Right lobe of liver (tissue), 6 donors: ENCODE data around the gene SV2B. TPM values are rescaled to one million over a fixed set of nuclear protein-coding genes. Genes with fewer than 3 reads are reported as not detected.

Experiments
- ATAC-seq, 4 donors: fragments of 200-7000 bp; cut with Tn5 transposase; one replicate each; pipeline ENCODE4 v1.9.1; 2020; ENCODE audit warnings: mild to moderate bottlenecking in 4 of 4, moderate library complexity in 4 of 4
- DNase-seq, 3 donors: peaks; one replicate each; pipeline ENCODE4 v3.0.0-alpha.2; 2020
- H3K27ac ChIP-seq, 3 donors: fragments of 200-600 bp; one replicate each; pipeline ENCODE4 v1.8.0; 2022
- H3K27me3 ChIP-seq, 2 donors: fragments of 200-600 bp; one replicate each; pipeline ENCODE4 v1.8.0; 2022
- H3K36me3 ChIP-seq, 4 donors: fragments of 200-600 bp; sonication (generic) in 1 of 4; one replicate each; pipeline versions ENCODE4 v1.5.1 to v1.8.0; 2017 to 2022; ENCODE audit warnings: control low read depth in 1 of 4
- H3K4me1 ChIP-seq, 4 donors: fragments of 200-600 bp; sonication (generic) in 1 of 4; one replicate each; pipeline versions ENCODE4 v1.5.1 to v1.8.0; 2017 to 2022; ENCODE audit warnings: control low read depth in 1 of 4
- H3K4me3 ChIP-seq, 3 donors: fragments of 200-600 bp; one replicate each; pipeline ENCODE4 v1.8.0; 2022
- H3K9me3 ChIP-seq, 4 donors: fragments of 200-600 bp; sonication (generic) in 1 of 4; one replicate each; pipeline versions ENCODE4 v1.5.1 to v1.8.0; 2017 to 2022; ENCODE audit warnings: control low read depth in 1 of 4
- POLR2A ChIP-seq: fragments of 450-650 bp; IDR thresholded peaks from one replicate; pipeline ENCODE4 v1.6.1; 2017; ENCODE audit warnings: antibody characterized with exemption, mild to moderate bottlenecking
- WGBS: methylation state at CpG from one replicate; pipeline ENCODE4 v1.1.6; 2018; ENCODE audit warnings: low coverage, low lambda C conversion rate; ENCODE audit not compliant: insufficient coverage; ENCODE audit errors: missing lambda C conversion rate; 5-methylcytosine and 5-hydroxymethylcytosine counted together
- intact Hi-C, 2 donors: fragments of 100-400 bp; cut with DNase I; formaldehyde crosslinking; loops; one replicate each; pipeline versions ENCODE4 v1.11.2 to v1.14.1; 2022
- total RNA-seq, 6 experiments: library from RNA; depleted of rRNA in 2 of 6; stranded (reverse); fragments of >200 nt in 2 of 6; fragmentation: NEBNext Ultra II Directional in 3 of 6; extraction: Animal tissue kit (Norgen Biotek cat#: 25700) in 3 of 6; gene quantifications; one replicate each; pipeline versions ENCODE4 v1.1.0 to v1.2.4, GENCODE V29; 2016 to 2023
- TF ChIP-seq, protein P1 (sequence below), 4 donors: fragments of 200-600 bp in 3 of 4; fragments of 450-650 bp in 1 of 4; IDR thresholded peaks; one replicate each; pipeline versions ENCODE4 v1.5.1 to v1.8.0; 2016 to 2022; ENCODE audit warnings: antibody characterized with exemption in 4 of 4, mild to moderate bottlenecking in 2 of 4
- donor health status: DM: no; HTN: yes; CAD: no.
- donor health status: DM: no; HTN: no; CAD: no.
- donor health status: DM: no; HTN: no; CAD: no.
- donor health status: DM: no; HTN: yes; CAD: no.
- donor health status: DM: no; HTN: yes; CAD: no.

SV2B gene
- total RNA-seq, 6 experiments from 2014 or later = 0.06 to 0.81 (median 0.18) TPM; not detected in 1

GRCh38 chr15:91055548-91056331, 44.3 kb upstream of the SV2B start:
- H3K9me3 ChIP-seq = no peaks in the 10 kb centered on the region
- 29% methylated on average over 11 of the region's 11 CpGs for WGBS
- no peak overlapping the region for H3K4me3 ChIP-seq
- peaks cover 0 to 6% of the 10 kb centered on the region in 2 donors for H3K27me3 ChIP-seq
- H3K36me3 ChIP-seq = no peaks in the 10 kb centered on the region
- intact Hi-C loops = loop anchor here (5.0 to 10.0 kb wide), 3 partner anchors 167 to 209 kb away; no protein-coding TSS in a partner anchor
- DNase-seq (peak in 1 of 3 donors; percentile 67), ATAC-seq (peak; percentile 93 to 98 (median 96))
- no peaks in the 10 kb centered on the region for H3K4me1 ChIP-seq
- no peak for TF ChIP-seq POLR2A
- TF ChIP-seq, protein P1, sequence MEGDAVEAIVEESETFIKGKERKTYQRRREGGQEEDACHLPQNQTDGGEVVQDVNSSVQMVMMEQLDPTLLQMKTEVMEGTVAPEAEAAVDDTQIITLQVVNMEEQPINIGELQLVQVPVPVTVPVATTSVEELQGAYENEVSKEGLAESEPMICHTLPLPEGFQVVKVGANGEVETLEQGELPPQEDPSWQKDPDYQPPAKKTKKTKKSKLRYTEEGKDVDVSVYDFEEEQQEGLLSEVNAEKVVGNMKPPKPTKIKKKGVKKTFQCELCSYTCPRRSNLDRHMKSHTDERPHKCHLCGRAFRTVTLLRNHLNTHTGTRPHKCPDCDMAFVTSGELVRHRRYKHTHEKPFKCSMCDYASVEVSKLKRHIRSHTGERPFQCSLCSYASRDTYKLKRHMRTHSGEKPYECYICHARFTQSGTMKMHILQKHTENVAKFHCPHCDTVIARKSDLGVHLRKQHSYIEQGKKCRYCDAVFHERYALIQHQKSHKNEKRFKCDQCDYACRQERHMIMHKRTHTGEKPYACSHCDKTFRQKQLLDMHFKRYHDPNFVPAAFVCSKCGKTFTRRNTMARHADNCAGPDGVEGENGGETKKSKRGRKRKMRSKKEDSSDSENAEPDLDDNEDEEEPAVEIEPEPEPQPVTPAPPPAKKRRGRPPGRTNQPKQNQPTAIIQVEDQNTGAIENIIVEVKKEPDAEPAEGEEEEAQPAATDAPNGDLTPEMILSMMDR (IDR thresholded peaks at IDR 0.05) = peak; percentile 72 to 79 (median 76)
- no peak overlapping the region for H3K27ac ChIP-seq

- ATAC-seq (no peak), DNase-seq (no peak)
- no peak overlapping the region for H3K27ac ChIP-seq
- H3K36me3 ChIP-seq = no peaks in the 10 kb centered on the region
- no peaks in the 10 kb centered on the region for H3K9me3 ChIP-seq
- intact Hi-C loops = no loop called here
- H3K4me1 ChIP-seq = no peaks in the 10 kb centered on the region
- WGBS = 67% methylated on average over 1 of the region's 2 CpGs
- TF ChIP-seq, protein P1 (IDR thresholded peaks at IDR 0.05) = no peak
- no peak for TF ChIP-seq POLR2A
- no peak overlapping the region for H3K4me3 ChIP-seq
- peaks cover 0 to 4% of the 10 kb centered on the region in 2 donors for H3K27me3 ChIP-seq
Measured at GRCh38 chr15:91061230-91061629, 38.8 kb upstream of the SV2B start.

DNA sequence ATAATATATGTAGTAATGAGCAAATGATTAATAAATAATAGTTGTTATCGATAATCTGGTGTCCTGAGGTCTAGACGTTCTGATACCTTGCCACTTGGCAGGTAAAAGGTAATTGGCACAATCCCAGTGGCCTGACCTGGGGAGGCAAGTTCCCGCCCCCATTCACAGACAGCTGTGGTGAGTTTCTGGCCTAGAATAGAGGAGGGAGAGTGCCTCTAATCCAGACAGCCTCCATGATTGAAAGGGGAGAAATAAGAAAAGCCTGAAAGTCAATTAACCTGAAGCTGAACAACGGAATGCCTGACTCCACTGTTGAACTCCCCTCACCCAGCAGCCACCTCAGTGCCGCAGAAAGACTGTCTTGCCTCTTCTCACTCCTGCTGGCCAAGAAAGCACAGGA, 38.1 kb upstream of the SV2B start:
- 50% methylated on average over 5 of the region's 5 CpGs for WGBS
- peak in 1 of 4 donors; percentile 35 for ATAC-seq
- H3K27ac ChIP-seq = no peak overlapping the region
- DNase-seq = peak in 1 of 3 donors; percentile 58
- TF ChIP-seq, protein P1 (IDR thresholded peaks at IDR 0.05) = no peak
- TF ChIP-seq POLR2A = no peak
- no peaks in the 10 kb centered on the region for H3K27me3 ChIP-seq
- H3K4me1 ChIP-seq = no peaks in the 10 kb centered on the region
- no peaks in the 10 kb centered on the region for H3K9me3 ChIP-seq
- no peaks in the 10 kb centered on the region for H3K36me3 ChIP-seq
- H3K4me3 ChIP-seq = no peak overlapping the region
- intact Hi-C loops = no loop called here

GRCh38 chr15:91065505-91065904, 34.6 kb upstream of the SV2B start:
- WGBS = 57% methylated on average over 1 of the region's 2 CpGs
- no peaks in the 10 kb centered on the region for H3K9me3 ChIP-seq

More at GRCh38 chr15:91065505-91065904, 34.6 kb upstream of the SV2B start:
- no peak overlapping the region for H3K27ac ChIP-seq
- no peak for TF ChIP-seq POLR2A
- TF ChIP-seq, protein P1 (IDR thresholded peaks at IDR 0.05) = no peak
- intact Hi-C loops = no loop called here
- no peaks in the 10 kb centered on the region for H3K36me3 ChIP-seq
- H3K4me1 ChIP-seq = no peaks in the 10 kb centered on the region
- H3K27me3 ChIP-seq = no peaks in the 10 kb centered on the region
- H3K4me3 ChIP-seq = no peak overlapping the region
- DNase-seq (no peak), ATAC-seq (peak in 2 of 4 donors; percentile 66 to 67)
